Upper lobe of left lung (tissue), 6 donors: ENCODE measurements around the gene FOXN4. TPM values are rescaled to one million over a fixed set of nuclear protein-coding genes. Genes with fewer than 3 reads are reported as not detected.
"Not testable (repeated sequence)": the region's sequence is repeated elsewhere in the genome, so short reads cannot be mapped to it uniquely, and the experiment has no call there.

ENCODE experiments used
- ATAC-seq, 2 donors: fragments of 200-7000 bp; cut with Tn5 transposase; one replicate each; pipeline ENCODE4 v1.9.1; 2022; ENCODE audit warnings: mild to moderate bottlenecking in 2 of 2, moderate library complexity in 2 of 2; ENCODE audit not compliant: low FRiP score in 2 of 2
- DNase-seq, 2 donors: peaks; one replicate each; pipeline ENCODE4 v3.0.0-alpha.2; 2019 to 2020
- H3K27ac ChIP-seq, 4 donors: fragments of 200-600 bp; sonication (generic); one replicate each; pipeline ENCODE4 v1.5.1; 2016 to 2019
- H3K27me3 ChIP-seq, 4 donors: fragments of 200-600 bp; sonication (generic); one replicate each; pipeline ENCODE4 v1.5.1; 2017 to 2019
- H3K36me3 ChIP-seq, 4 donors: fragments of 200-600 bp; sonication (generic); one replicate each; pipeline ENCODE4 v1.5.1; 2016 to 2019
- H3K4me1 ChIP-seq, 4 donors: fragments of 200-600 bp; sonication (generic); one replicate each; pipeline ENCODE4 v1.5.1; 2018 to 2019
- H3K4me3 ChIP-seq, 4 donors: fragments of 200-600 bp; sonication (generic); one replicate each; pipeline ENCODE4 v1.5.1; 2017 to 2019; ENCODE audit warnings: mild to moderate bottlenecking in 2 of 4, moderate library complexity in 1 of 4
- H3K9me3 ChIP-seq, 4 donors: fragments of 200-600 bp; sonication (generic); one replicate each; pipeline ENCODE4 v1.5.1; 2018 to 2019
- EP300 ChIP-seq, 4 donors: sonication (generic); formaldehyde crosslinking; IDR thresholded peaks; one replicate each; pipeline ENCODE4 v1.5.1; 2017; ENCODE audit warnings: antibody characterized with exemption in 4 of 4, control low read depth in 2 of 4
- POLR2A ChIP-seq, 4 donors: fragments of 450-650 bp; IDR thresholded peaks; one replicate each; pipeline ENCODE4 v1.5.1; 2016 to 2017; ENCODE audit warnings: antibody characterized with exemption in 4 of 4, mild to moderate bottlenecking in 2 of 4
- POLR2AphosphoS5 ChIP-seq, 2 donors: sonication (generic); formaldehyde crosslinking; IDR thresholded peaks; one replicate each; pipeline ENCODE4 v1.5.1; 2017; ENCODE audit warnings: antibody characterized with exemption in 2 of 2
- WGBS, 2 donors: methylation state at CpG; one replicate each; pipeline ENCODE4 v1.1.5; 2017 to 2018; 5-methylcytosine and 5-hydroxymethylcytosine counted together
- total RNA-seq, 6 donors: library from RNA; depleted of rRNA in 4 of 6; stranded (reverse); fragments of >200 nt in 4 of 6; gene quantifications; one replicate each; pipeline versions ENCODE4 v1.1.0 to v1.2.1, GENCODE V29; 2016 to 2021
- TF ChIP-seq, protein P1 (sequence below), 6 experiments: fragments of 450-650 bp in 4 of 6; fragments of 200-600 bp in 2 of 6; sonication (generic) in 2 of 6; IDR thresholded peaks; one replicate each; pipeline ENCODE4 v1.5.1; 2016 to 2019; ENCODE audit warnings: antibody characterized with exemption in 6 of 6
- donor health status: DM: no; HTN: no; CAD: no; lungs with moderate emphysema.
- donor health status: DM: no; HTN: yes; CAD: no; lungs with severe emphysema.

The FOXN4 gene
- total RNA-seq, 6 donors from 2014 or later, result 0.49 to 5.2 (median 1.1) TPM; not detected in 3

DNA sequence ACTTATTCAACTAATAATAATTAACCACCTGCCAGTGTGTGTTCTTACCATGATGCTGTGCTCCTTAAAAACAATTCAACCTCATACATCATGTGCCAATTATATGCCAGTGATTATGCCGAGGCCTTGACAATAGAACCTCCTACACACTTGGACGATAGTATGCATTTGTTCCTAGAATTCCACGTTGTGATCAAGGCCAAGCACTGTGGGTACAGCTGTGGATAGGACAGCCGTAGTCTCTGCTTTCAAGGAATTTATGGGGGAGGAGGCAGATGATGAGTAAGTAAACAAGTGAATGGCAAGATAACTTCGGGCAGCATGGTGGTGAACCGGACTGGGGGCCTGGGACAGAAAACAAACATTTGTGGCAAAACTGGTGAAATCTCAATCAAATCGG lies 20.6 kb upstream of the FOXN4 start:
- 60 to 62% methylated on average over 7 of the region's 7 CpGs for WGBS, 2 donors
- TF ChIP-seq, protein P1, sequence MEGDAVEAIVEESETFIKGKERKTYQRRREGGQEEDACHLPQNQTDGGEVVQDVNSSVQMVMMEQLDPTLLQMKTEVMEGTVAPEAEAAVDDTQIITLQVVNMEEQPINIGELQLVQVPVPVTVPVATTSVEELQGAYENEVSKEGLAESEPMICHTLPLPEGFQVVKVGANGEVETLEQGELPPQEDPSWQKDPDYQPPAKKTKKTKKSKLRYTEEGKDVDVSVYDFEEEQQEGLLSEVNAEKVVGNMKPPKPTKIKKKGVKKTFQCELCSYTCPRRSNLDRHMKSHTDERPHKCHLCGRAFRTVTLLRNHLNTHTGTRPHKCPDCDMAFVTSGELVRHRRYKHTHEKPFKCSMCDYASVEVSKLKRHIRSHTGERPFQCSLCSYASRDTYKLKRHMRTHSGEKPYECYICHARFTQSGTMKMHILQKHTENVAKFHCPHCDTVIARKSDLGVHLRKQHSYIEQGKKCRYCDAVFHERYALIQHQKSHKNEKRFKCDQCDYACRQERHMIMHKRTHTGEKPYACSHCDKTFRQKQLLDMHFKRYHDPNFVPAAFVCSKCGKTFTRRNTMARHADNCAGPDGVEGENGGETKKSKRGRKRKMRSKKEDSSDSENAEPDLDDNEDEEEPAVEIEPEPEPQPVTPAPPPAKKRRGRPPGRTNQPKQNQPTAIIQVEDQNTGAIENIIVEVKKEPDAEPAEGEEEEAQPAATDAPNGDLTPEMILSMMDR (IDR thresholded peaks at IDR 0.05), result no peak
- no peak for TF ChIP-seq EP300 (IDR thresholded peaks at IDR 0.05)
- TF ChIP-seq POLR2AphosphoS5 (IDR thresholded peaks at IDR 0.05), result no peak
- TF ChIP-seq POLR2A (IDR thresholded peaks at IDR 0.05), result no peak
- H3K9me3 ChIP-seq, result no peaks in the 10 kb centered on the region
- no peaks in the 10 kb centered on the region for H3K4me1 ChIP-seq
- ATAC-seq, result no peak
- no peaks in the 10 kb centered on the region for H3K36me3 ChIP-seq
- H3K4me3 ChIP-seq, result no peak overlapping the region
- DNase-seq, result no peak
- H3K27ac ChIP-seq, result no peak overlapping the region
- H3K27me3 ChIP-seq, result no peaks in the 10 kb centered on the region

DNA sequence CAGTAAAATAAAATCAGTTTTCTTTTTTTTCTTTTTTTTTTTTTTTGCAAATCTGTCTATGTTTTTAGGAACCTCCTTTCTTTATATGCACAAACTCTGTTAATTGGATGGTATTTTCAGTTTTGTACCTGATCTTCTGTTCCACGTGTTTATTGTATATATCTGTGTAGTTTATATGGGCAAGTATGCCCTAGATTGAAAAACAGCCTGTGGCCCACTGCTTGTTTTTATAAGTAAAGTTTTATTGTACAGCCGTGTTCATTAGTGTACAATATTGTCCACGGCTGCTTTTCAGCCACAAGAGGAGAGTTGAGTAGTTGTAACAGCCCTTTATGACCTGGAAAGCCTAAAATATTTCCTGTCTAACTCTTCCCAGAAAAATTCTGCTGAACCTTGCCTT lies 19.9 kb upstream of the FOXN4 start:
- no peak for ATAC-seq
- no peak for TF ChIP-seq EP300 (IDR thresholded peaks at IDR 0.05)
- TF ChIP-seq, protein P1 (IDR thresholded peaks at IDR 0.05), result no peak
- TF ChIP-seq POLR2AphosphoS5 (IDR thresholded peaks at IDR 0.05), result no peak
- no peak for TF ChIP-seq POLR2A (IDR thresholded peaks at IDR 0.05)
- 73 to 78% methylated on average over 3 of the region's 3 CpGs for WGBS, 2 donors

GRCh38 chr12:109321294-109321693 lies 12.2 kb upstream of the FOXN4 start:
- H3K27ac ChIP-seq, H3K4me3 ChIP-seq, H3K36me3 ChIP-seq, H3K9me3 ChIP-seq, ATAC-seq, H3K27me3 ChIP-seq, DNase-seq, H3K4me1 ChIP-seq: not testable (repeated sequence)
- WGBS, 2 donors, result 87 to 89% methylated on average over 8 of the region's 8 CpGs

More for the DNA sequence above, 19.9 kb upstream of the FOXN4 start:
- DNase-seq, result no peak
- no peak overlapping the region for H3K4me3 ChIP-seq
- H3K27ac ChIP-seq, result no peak overlapping the region
- H3K36me3 ChIP-seq, result no peaks in the 10 kb centered on the region
- H3K9me3 ChIP-seq, result no peaks in the 10 kb centered on the region
- no peaks in the 10 kb centered on the region for H3K4me1 ChIP-seq
- H3K27me3 ChIP-seq, result no peaks in the 10 kb centered on the region

- Histone ChIP-seq H3K27me3 (peaks cover 0 to 40% (median 9%) of the 10 kb centered on the region in 4 donors), H3K27ac (no peak overlapping the region), H3K4me3 (peak overlapping the region in 3 of 4 donors; percentile 37 to 46 (median 45)), H3K4me1 (peaks cover 13 to 20% (median 15%) of the 10 kb centered on the region in 4 donors), H3K36me3 (no peaks in the 10 kb centered on the region), H3K9me3 (no peaks in the 10 kb centered on the region)
- ATAC-seq (peak in 1 of 2 donors; percentile 54), DNase-seq (peak in 1 of 2 donors; percentile 83)
- no peak for TF ChIP-seq POLR2AphosphoS5 (IDR thresholded peaks at IDR 0.05)
- TF ChIP-seq, protein P1 (IDR thresholded peaks at IDR 0.05), result no peak
- no peak for TF ChIP-seq POLR2A (IDR thresholded peaks at IDR 0.05)
- no peak for TF ChIP-seq EP300 (IDR thresholded peaks at IDR 0.05)
- WGBS, 2 donors, result 8% methylated on average over 21 to 29 of the region's 33 CpGs
Measured at GRCh38 chr12:109310247-109311125, 1.4 kb upstream of the FOXN4 start.

- Histone ChIP-seq H3K27me3 (peaks cover 0 to 40% (median 11%) of the 10 kb centered on the region in 4 donors), H3K36me3 (no peaks in the 10 kb centered on the region), H3K27ac (no peak overlapping the region), H3K4me1 (peaks cover 13 to 20% (median 15%) of the 10 kb centered on the region in 4 donors), H3K9me3 (no peaks in the 10 kb centered on the region), H3K4me3 (peak overlapping the region in 3 of 4 donors; percentile 37 to 46 (median 45))
- no peak for TF ChIP-seq POLR2AphosphoS5 (IDR thresholded peaks at IDR 0.05)
- TF ChIP-seq EP300 (IDR thresholded peaks at IDR 0.05), result no peak
- TF ChIP-seq POLR2A (IDR thresholded peaks at IDR 0.05), result no peak
- TF ChIP-seq, protein P1 (IDR thresholded peaks at IDR 0.05), result no peak
- ATAC-seq (peak in 1 of 2 donors; percentile 57), DNase-seq (peak in 1 of 2 donors; percentile 86)
- WGBS, 2 donors, result 3 to 4% methylated on average over 27 to 29 of the region's 99 CpGs
Measured at GRCh38 chr12:109309381-109310246, 530 bp upstream of the FOXN4 start.
